HCT116 (cell line): ENCODE measurements around the gene MLEC. TPM values are rescaled to one million over a fixed set of nuclear protein-coding genes. Genes with fewer than 3 reads are reported as not detected.

Experiments used
- ATAC-seq: fragments of 200-7000 bp; cut with Tn5 transposase; 2 replicates; pipeline ENCODE4 v1.9.1; 2020; ENCODE audit warnings: mild to moderate bottlenecking, moderate library complexity
- BruUV-seq: library from RNA; stranded (reverse); fragments of 400-500 nt; replicated peaks from 2 replicates; lab custom pipeline; 2021; lab: Mats Ljungman, UMichigan
- CTCF ChIA-PET: fragments of 300-600 bp; sonication (Branson Sonifier 250); formaldehyde crosslinking; loops from one replicate; lab custom pipeline; 2021; ENCODE audit warnings: antibody characterized with exemption; lab: Charles Lee
- POLR2A ChIA-PET: fragments of 300-600, 350-600 bp; sonication (Branson Sonifier 250); formaldehyde crosslinking; loops from one replicate; lab custom pipeline; 2021; ENCODE audit warnings: antibody characterized with exemption; lab: Charles Lee
- RAD21 ChIA-PET, 2 experiments: fragments of 300-600 bp; sonication (Branson Sonifier 250); formaldehyde crosslinking; loops; one replicate each; lab custom pipeline; 2023; ENCODE audit warnings: low total read pairs in 2 of 2; ENCODE audit not compliant: uncharacterized antibody in 2 of 2, unreplicated experiment in 2 of 2, low non-redundant PET in 1 of 2; lab: Charles Lee
- DNase-seq: peaks from one replicate; pipeline ENCODE4 v3.0.0-alpha.2; 2010; ENCODE audit warnings: low read depth, low spot score
- H2AFZ ChIP-seq: fragments of 200-600 bp; shearing (Covaris generic), sonication (generic); 2 replicates; pipeline ENCODE4 v1.6.1; 2017; ENCODE audit warnings: low read depth, mixed run types, mixed read lengths, antibody characterized with exemption, low read length; ENCODE audit not compliant: poor library complexity, severe bottlenecking
- H3K27ac ChIP-seq: 2 replicates; pipeline ENCODE4 v1.5.1; 2012; ENCODE audit warnings: low read depth, low read length
- H3K27me3 ChIP-seq: fragments of 200-600 bp; sonication (generic); 2 replicates; pipeline ENCODE4 v1.6.1; 2016; ENCODE audit warnings: mixed run types, low read length, mixed read lengths; ENCODE audit not compliant: insufficient read depth
- H3K36me3 ChIP-seq, 2 experiments: fragments of 200-500 bp in 1 of 2; fragments of 200-600 bp in 1 of 2; sonication (Bioruptor generic) in 1 of 2; sonication (generic) in 1 of 2; 2 replicates each; pipeline versions ENCODE4 v1.5.1 to v1.6.1; 2014 to 2016; ENCODE audit warnings: low read length in 2 of 2, inconsistent platforms in 1 of 2, mixed read lengths in 1 of 2, mixed run types in 1 of 2; ENCODE audit not compliant: insufficient read depth in 2 of 2, control insufficient read depth in 1 of 2
- H3K4me1 ChIP-seq, 2 experiments: fragments of 200-600 bp in 1 of 2; sonication (generic) in 1 of 2; 2 replicates each; pipeline versions ENCODE4 v1.5.1 to v1.6.1; 2012 to 2017; ENCODE audit warnings: low read length in 2 of 2, inconsistent platforms in 1 of 2, mild to moderate bottlenecking in 1 of 2, mixed read lengths in 1 of 2, mixed run types in 1 of 2, moderate library complexity in 1 of 2; ENCODE audit not compliant: insufficient read depth in 2 of 2, control insufficient read depth in 1 of 2
- H3K4me2 ChIP-seq: fragments of 200-600 bp; sonication (generic); 2 replicates; pipeline ENCODE4 v1.6.1; 2017; ENCODE audit warnings: mixed run types, low read length, mixed read lengths
- H3K4me3 ChIP-seq, 2 experiments: fragments of 200-600 bp in 1 of 2; sonication (generic) in 1 of 2; replicated peaks in 1 of 2; 2 replicates each; pipeline ENCODE4 v1.5.1; 2011 to 2016; ENCODE audit warnings: low read length in 2 of 2, control low read depth in 1 of 2, low read depth in 1 of 2, mild to moderate bottlenecking in 1 of 2, mixed read lengths in 1 of 2, mixed run types in 1 of 2
- H3K79me2 ChIP-seq: fragments of 200-600 bp; sonication (generic); 2 replicates; pipeline ENCODE4 v1.6.1; 2017; ENCODE audit warnings: mild to moderate bottlenecking, mixed run types, low read length, moderate library complexity, mixed read lengths; ENCODE audit not compliant: insufficient read depth
- H3K9ac ChIP-seq: fragments of 200-600 bp; sonication (generic); 2 replicates; pipeline ENCODE4 v1.6.1; 2016; ENCODE audit warnings: low read length, mixed read lengths
- H3K9me2 ChIP-seq: fragments of 200-600 bp; sonication (generic), shearing (Covaris generic); 2 replicates; pipeline ENCODE4 v1.6.1; 2017; ENCODE audit warnings: mixed run types, mild to moderate bottlenecking, moderate library complexity; ENCODE audit not compliant: insufficient read depth
- H3K9me3 ChIP-seq, 2 experiments: fragments of 200-500 bp in 1 of 2; fragments of 200-600 bp in 1 of 2; sonication (Bioruptor generic) in 1 of 2; sonication (generic) in 1 of 2; 2 replicates each; pipeline ENCODE4 v1.6.1; 2014 to 2017; ENCODE audit warnings: low read length in 2 of 2, mixed read lengths in 2 of 2, inconsistent platforms in 1 of 2, low read depth in 1 of 2, mild to moderate bottlenecking in 1 of 2, mixed run types in 1 of 2, moderate library complexity in 1 of 2; ENCODE audit not compliant: control insufficient read depth in 1 of 2, insufficient read depth in 1 of 2
- H4K20me1 ChIP-seq: fragments of 200-600 bp; sonication (generic), shearing (Covaris generic); 2 replicates; pipeline ENCODE4 v1.6.1; 2017; ENCODE audit warnings: mixed run types, mild to moderate bottlenecking, moderate library complexity; ENCODE audit not compliant: insufficient read depth
- ATF3 ChIP-seq: IDR thresholded peaks from 2 replicates; pipeline ENCODE4 v1.6.1; 2012
- CBX3 ChIP-seq: IDR thresholded peaks from 2 replicates; pipeline ENCODE4 v1.6.1; 2012; ENCODE audit warnings: low read depth
- CTCF ChIP-seq, 3 experiments: fragments of 200-600 bp in 1 of 3; sonication (generic) in 1 of 3; IDR thresholded peaks in 2 of 3; conservative IDR thresholded peaks in 1 of 3; 2 replicates each; pipeline ENCODE4 v1.5.1; 2012 to 2017; ENCODE audit warnings: low read depth in 2 of 3, low read length in 2 of 3, antibody characterized with exemption in 1 of 3, borderline replicate concordance in 1 of 3, control low read depth in 1 of 3, mild to moderate bottlenecking in 1 of 3, mixed read lengths in 1 of 3, mixed run types in 1 of 3, moderate library complexity in 1 of 3; ENCODE audit not compliant: insufficient read depth in 1 of 3
- EGR1 ChIP-seq: IDR thresholded peaks from 2 replicates; pipeline ENCODE4 v1.6.1; 2012; ENCODE audit warnings: low read depth
- ELF1 ChIP-seq: IDR thresholded peaks from 2 replicates; pipeline ENCODE4 v1.6.1; 2012; ENCODE audit warnings: low read depth, borderline replicate concordance
- EZH2 ChIP-seq: fragments of 200-600 bp; sonication (generic); IDR thresholded peaks from 2 replicates; pipeline ENCODE4 v1.6.1; 2017; ENCODE audit warnings: antibody characterized with exemption, mixed run types
- FOSL1 ChIP-seq: IDR thresholded peaks from 2 replicates; pipeline ENCODE4 v1.6.1; 2012; ENCODE audit warnings: low read depth
- JUND ChIP-seq: IDR thresholded peaks from 2 replicates; pipeline ENCODE4 v1.6.1; 2012
- MAX ChIP-seq: IDR thresholded peaks from 2 replicates; pipeline ENCODE4 v1.6.1; 2012
- POLR2AphosphoS5 ChIP-seq: IDR thresholded peaks from 2 replicates; pipeline ENCODE4 v1.6.1; 2011; ENCODE audit warnings: mild to moderate bottlenecking, low read depth, low read length, moderate library complexity
- REST ChIP-seq: IDR thresholded peaks from 2 replicates; pipeline ENCODE4 v1.6.1; 2012; ENCODE audit warnings: low read depth
- SIN3A ChIP-seq: IDR thresholded peaks from 2 replicates; pipeline ENCODE4 v1.6.1; 2012; ENCODE audit warnings: low read depth
- SP1 ChIP-seq: IDR thresholded peaks from 2 replicates; pipeline ENCODE4 v1.6.1; 2012; ENCODE audit warnings: low read depth
- SRF ChIP-seq: IDR thresholded peaks from 2 replicates; pipeline ENCODE4 v1.6.1; 2012; ENCODE audit warnings: low read depth
- TCF7L2 ChIP-seq: IDR thresholded peaks from 2 replicates; pipeline ENCODE4 v1.7.0; 2011; ENCODE audit warnings: borderline replicate concordance, inconsistent platforms; ENCODE audit not compliant: insufficient read depth, insufficient read length; ENCODE audit errors: extremely low read depth
- YY1 ChIP-seq: IDR thresholded peaks from 2 replicates; pipeline ENCODE4 v1.6.1; 2011; ENCODE audit warnings: low read length, low read depth, moderate library complexity, mild to moderate bottlenecking; ENCODE audit not compliant: insufficient replicate concordance; ENCODE audit errors: extremely low read depth
- ZBTB33 ChIP-seq: IDR thresholded peaks from 2 replicates; pipeline ENCODE4 v1.6.1; 2011; ENCODE audit warnings: mild to moderate bottlenecking, low read length, moderate library complexity; ENCODE audit not compliant: insufficient replicate concordance; ENCODE audit errors: extremely low read depth
- ZFX ChIP-seq: fragments of 450-650 bp; IDR thresholded peaks from 2 replicates; pipeline ENCODE4 v1.6.1; 2017
- ZNF274 ChIP-seq: fragments of 200-500 bp; sonication (Bioruptor generic); IDR thresholded peaks from 2 replicates; pipeline ENCODE4 v1.6.1; 2014; ENCODE audit warnings: mild to moderate bottlenecking, low read depth, low read length, inconsistent platforms
- intact Hi-C: fragments of 100-400 bp; cut with micrococcal nuclease; formaldehyde crosslinking; loops from 2 replicates; pipeline ENCODE4 v1.10.0; 2022
- total RNA-seq: library from RNA; stranded (reverse); gene quantifications from one replicate; pipeline ENCODE4 v1.2.1, GENCODE V29; 2021; ENCODE audit not compliant: unreplicated experiment

MLEC gene
- total RNA-seq, 1 experiment from 2014 or later = 152 TPM

GRCh38 chr12:120642826-120643225 lies 44.1 kb upstream of the MLEC start:
- ATAC-seq (no peak), DNase-seq (no peak)
- H3K36me3 ChIP-seq = no peaks in the 10 kb centered on the region
- TF ChIP-seq TCF7L2 = no peak
- no peak for TF ChIP-seq SP1
- TF ChIP-seq ZBTB33 = no peak
- no peak for TF ChIP-seq ATF3
- TF ChIP-seq EZH2 = no peak
- no peak for TF ChIP-seq ZFX
- no peak for TF ChIP-seq MAX
- TF ChIP-seq YY1 = no peak
- TF ChIP-seq EGR1 = no peak
- no peak for TF ChIP-seq REST
- TF ChIP-seq FOSL1 = no peak
- no peak for TF ChIP-seq ZNF274
- no peak for TF ChIP-seq SRF
- no peak for TF ChIP-seq POLR2AphosphoS5
- TF ChIP-seq ELF1 = no peak
- TF ChIP-seq CBX3 = no peak
- no peak for TF ChIP-seq JUND
- TF ChIP-seq SIN3A = no peak
- TF ChIP-seq CTCF (IDR thresholded peaks at IDR 0.05 in 2 of 3, conservative IDR thresholded peaks at IDR 0.05 in 1 of 3; ENCODE audit: borderline replicate concordance in 1 of 3, insufficient read depth in 1 of 3, low read depth in 2 of 3, low read length in 2 of 3) = no peak
- H3K9ac ChIP-seq = no peak overlapping the region
- no peaks in the 10 kb centered on the region for H3K79me2 ChIP-seq
- intact Hi-C loops = loop anchor here (10.0 kb wide), 2 partner anchors 208 to 362 kb away; partner anchors contain the start of gene COX6A1
- H3K4me3 ChIP-seq = no peak overlapping the region
- H3K4me1 ChIP-seq = peaks cover 9 to 25% of the 10 kb centered on the region in 2 experiments; a peak in 3 of 4 replicates
- BruUV-seq = no TSS peak
- H2AFZ ChIP-seq = no peak overlapping the region
- no peaks in the 10 kb centered on the region for H4K20me1 ChIP-seq
- H3K27me3 ChIP-seq = peaks cover 4% of the 10 kb centered on the region; the same call in 1 of the 2 replicates
- no peak overlapping the region for H3K27ac ChIP-seq
- POLR2A ChIA-PET = interaction anchor here (0.5 kb wide), 1 partner anchor 335 kb away, joined by 3 read pairs; no protein-coding TSS in a partner anchor
- RAD21 ChIA-PET = no interaction called here
- no peaks in the 10 kb centered on the region for H3K9me3 ChIP-seq
- CTCF ChIA-PET = interaction anchor here (0.6 kb wide), 1 partner anchor 359 kb away, joined by 3 read pairs; no protein-coding TSS in a partner anchor
- H3K9me2 ChIP-seq = no peaks in the 10 kb centered on the region
- H3K4me2 ChIP-seq = no peak overlapping the region
